ENCODE results near the gene ARRB1. TPM values are rescaled to one million over a fixed set of nuclear protein-coding genes. Genes with fewer than 3 reads are reported as not detected.

Gene ARRB1
- total and polyA plus RNA-seq, 4 experiments from 2014 or later: 6.6 to 47.5 (median 26.4) TPM

- Histone ChIP-seq H3K27me3 (ENCODE audit: insufficient read depth, low read length) (no peaks in the 10 kb centered on the region), H3K9me3 (ENCODE audit: control insufficient read depth in 1 of 2, low read length in 2 of 2) (no peaks in the 10 kb centered on the region), H3K4me3 (ENCODE audit: low read length in 2 of 2) (no peak overlapping the region), H3K27ac (ENCODE audit: low read depth, low read length) (no peak overlapping the region), H3K36me3 (ENCODE audit: insufficient read depth, low read length) (no peaks in the 10 kb centered on the region), H3K4me1 (ENCODE audit: insufficient read depth, low read length) (peaks cover 11% of the 10 kb centered on the region)
- Mint-ChIP-seq H3K4me1 (peaks cover 4 to 7% (median 4%) of the 10 kb centered on the region in 4 donors), H3K27ac (no peak overlapping the region), H3K27me3 (peaks cover 4% of the 10 kb centered on the region in 2 donors), H3K9me3 (no peaks in the 10 kb centered on the region), H3K36me3 (no peaks in the 10 kb centered on the region), H3K4me3 (no peak overlapping the region)
- POLR2A ChIA-PET (ENCODE audit: partially characterized antibody): interaction anchor here (0.6 to 10.3 kb wide), 7 partner anchors 15 to 142 kb away, joined by 3 to 118 read pairs (median 3); no protein-coding TSS in a partner anchor
- CTCF ChIA-PET (ENCODE audit: partially characterized antibody): interaction anchor here (0.6 to 14.8 kb wide), 24 partner anchors 11 to 479 kb away, joined by 3 to 614 read pairs (median 6); partner anchors contain the start of genes GDPD5 and RPS3
- DNase-seq: no peak
- intact Hi-C loops (cut with micrococcal nuclease): loop anchor here (2.0 kb wide), 1 partner anchor 478 kb away; no protein-coding TSS in a partner anchor
Measured at GRCh38 chr11:75389276-75389605, 37.8 kb upstream of the ARRB1 start.

- no peaks in the 10 kb centered on the region for H3K27me3 ChIP-seq (ENCODE audit: insufficient read depth, low read length)
- no peak overlapping the region for H3K27ac Mint-ChIP-seq
- POLR2A ChIA-PET (ENCODE audit: partially characterized antibody): interaction anchor here (0.6 to 10.3 kb wide), 7 partner anchors 16 to 142 kb away, joined by 3 to 118 read pairs (median 3); no protein-coding TSS in a partner anchor
- peaks cover 4 to 13% (median 7%) of the 10 kb centered on the region in 4 donors for H3K4me1 Mint-ChIP-seq
- H3K4me1 ChIP-seq (ENCODE audit: insufficient read depth, low read length): peaks cover 17% of the 10 kb centered on the region
- no peak overlapping the region for H3K4me3 Mint-ChIP-seq
- H3K9me3 ChIP-seq (ENCODE audit: control insufficient read depth in 1 of 2, low read length in 2 of 2): no peaks in the 10 kb centered on the region
- intact Hi-C loops (cut with micrococcal nuclease): loop anchor here (1.0 to 2.0 kb wide), 5 partner anchors 11 to 478 kb away; partner anchors contain the start of gene RPS3
- no peak overlapping the region for H3K4me3 ChIP-seq (ENCODE audit: low read length in 2 of 2)
- CTCF ChIA-PET (ENCODE audit: partially characterized antibody): interaction anchor here (0.6 to 14.8 kb wide), 28 partner anchors 11 to 248 kb away, joined by 3 to 614 read pairs (median 4); partner anchors contain the start of genes GDPD5 and RPS3
- no peaks in the 10 kb centered on the region for H3K9me3 Mint-ChIP-seq
- H3K36me3 Mint-ChIP-seq: no peaks in the 10 kb centered on the region
- no peak overlapping the region for H3K27ac ChIP-seq (ENCODE audit: low read depth, low read length)
- peaks cover 4% of the 10 kb centered on the region in 2 donors for H3K27me3 Mint-ChIP-seq
- DNase-seq: peak; percentile 69 to 76 (median 74)
- H3K36me3 ChIP-seq (ENCODE audit: insufficient read depth, low read length): no peaks in the 10 kb centered on the region
Measured at GRCh38 chr11:75388386-75389275, 37.2 kb upstream of the ARRB1 start.

- Mint-ChIP-seq H3K4me3 (no peak overlapping the region), H3K27me3 (peaks cover 4% of the 10 kb centered on the region in 2 donors), H3K9me3 (no peaks in the 10 kb centered on the region), H3K36me3 (no peaks in the 10 kb centered on the region), H3K4me1 (peaks cover 9 to 20% (median 14%) of the 10 kb centered on the region in 4 donors), H3K27ac (no peak overlapping the region)
- DNase-seq: no peak
- no peak overlapping the region for H3K27ac ChIP-seq (ENCODE audit: low read depth, low read length)
- no peaks in the 10 kb centered on the region for H3K9me3 ChIP-seq (ENCODE audit: control insufficient read depth in 1 of 2, low read length in 2 of 2)
- intact Hi-C loops (cut with micrococcal nuclease): loop anchor here (1.0 to 2.0 kb wide), 5 partner anchors 11 to 479 kb away; partner anchors contain the start of gene RPS3
- H3K27me3 ChIP-seq (ENCODE audit: insufficient read depth, low read length): no peaks in the 10 kb centered on the region
- ChIA-PET POLR2A (ENCODE audit: partially characterized antibody) (interaction anchor here (1.3 to 10.3 kb wide), 4 partner anchors 12 to 143 kb away, joined by 3 to 118 read pairs (median 6); partner anchors contain the start of gene RPS3), CTCF (ENCODE audit: partially characterized antibody) (interaction anchor here (0.7 to 14.8 kb wide), 21 partner anchors 10 to 247 kb away, joined by 3 to 614 read pairs (median 7); partner anchors contain the start of gene RPS3)
- peaks cover 24% of the 10 kb centered on the region for H3K4me1 ChIP-seq (ENCODE audit: insufficient read depth, low read length)
- H3K4me3 ChIP-seq (ENCODE audit: low read length in 2 of 2): no peak overlapping the region
- no peaks in the 10 kb centered on the region for H3K36me3 ChIP-seq (ENCODE audit: insufficient read depth, low read length)
Measured at GRCh38 chr11:75387736-75388294, 36.4 kb upstream of the ARRB1 start.

GRCh38 chr11:75386942-75387630 is 35.6 kb upstream of the ARRB1 start:
- Mint-ChIP-seq H3K27ac (no peak overlapping the region), H3K4me3 (no peak overlapping the region), H3K9me3 (no peaks in the 10 kb centered on the region), H3K4me1 (peaks cover 9 to 20% (median 14%) of the 10 kb centered on the region in 4 donors), H3K36me3 (no peaks in the 10 kb centered on the region), H3K27me3 (peaks cover 4% of the 10 kb centered on the region in 2 donors)
- ChIA-PET CTCF (ENCODE audit: partially characterized antibody) (interaction anchor here (0.8 to 14.8 kb wide), 11 partner anchors 10 to 242 kb away, joined by 3 to 614 read pairs (median 24); partner anchors contain the start of gene RPS3), POLR2A (ENCODE audit: partially characterized antibody) (interaction anchor here (1.3 to 10.3 kb wide), 2 partner anchors 13 to 109 kb away, joined by 4 to 118 read pairs; partner anchors contain the start of gene RPS3)
- Histone ChIP-seq H3K9me3 (ENCODE audit: control insufficient read depth in 1 of 2, low read length in 2 of 2) (no peaks in the 10 kb centered on the region), H3K4me1 (ENCODE audit: insufficient read depth, low read length) (peaks cover 24% of the 10 kb centered on the region), H3K27ac (ENCODE audit: low read depth, low read length) (no peak overlapping the region), H3K4me3 (ENCODE audit: low read length in 2 of 2) (no peak overlapping the region), H3K36me3 (ENCODE audit: insufficient read depth, low read length) (no peaks in the 10 kb centered on the region), H3K27me3 (ENCODE audit: insufficient read depth, low read length) (no peaks in the 10 kb centered on the region)
- no peak for DNase-seq
- intact Hi-C loops (cut with micrococcal nuclease): no loop called here

GRCh38 chr11:75384438-75385080 is 33.1 kb upstream of the ARRB1 start:
- Histone ChIP-seq H3K9me3 (ENCODE audit: control insufficient read depth in 1 of 2, low read length in 2 of 2) (no peaks in the 10 kb centered on the region), H3K27ac (ENCODE audit: low read depth, low read length) (no peak overlapping the region), H3K27me3 (ENCODE audit: insufficient read depth, low read length) (no peaks in the 10 kb centered on the region), H3K4me1 (ENCODE audit: insufficient read depth, low read length) (peaks cover 24% of the 10 kb centered on the region), H3K4me3 (ENCODE audit: low read length in 2 of 2) (no peak overlapping the region), H3K36me3 (ENCODE audit: insufficient read depth, low read length) (no peaks in the 10 kb centered on the region)
- ChIA-PET POLR2A (ENCODE audit: partially characterized antibody) (interaction anchor here (0.5 to 10.3 kb wide), 6 partner anchors 16 to 422 kb away, joined by 3 to 118 read pairs (median 6); partner anchors contain the start of gene ARRB1), CTCF (ENCODE audit: partially characterized antibody) (interaction anchor here (0.9 to 14.8 kb wide), 21 partner anchors 13 to 240 kb away, joined by 3 to 614 read pairs (median 5); partner anchors contain the start of gene ARRB1)
- Mint-ChIP-seq H3K4me3 (peak overlapping the region in 6 of 8 donors; percentile 40 to 85 (median 58)), H3K27me3 (peaks cover 0 to 2% of the 10 kb centered on the region in 2 donors), H3K9me3 (no peaks in the 10 kb centered on the region), H3K36me3 (no peaks in the 10 kb centered on the region), H3K4me1 (peaks cover 9 to 20% (median 14%) of the 10 kb centered on the region in 4 donors), H3K27ac (peak overlapping the region in 6 of 7 donors; percentile 54 to 90 (median 73))
- intact Hi-C loops (cut with micrococcal nuclease): loop anchor here (1.0 to 5.0 kb wide), 4 partner anchors 56 to 242 kb away; no protein-coding TSS in a partner anchor
- peak; percentile 61 to 77 (median 76) for DNase-seq

GRCh38 chr11:75383246-75383645 is 31.8 kb upstream of the ARRB1 start:
- no peak overlapping the region for H3K4me3 ChIP-seq (ENCODE audit: low read length in 2 of 2)
- intact Hi-C loops (cut with micrococcal nuclease): loop anchor here (5.0 kb wide), 1 partner anchor 241 kb away; no protein-coding TSS in a partner anchor
- Mint-ChIP-seq H3K4me3 (peak overlapping the region in 7 of 8 donors; percentile 6 to 75 (median 46)), H3K27me3 (peaks cover 0 to 2% of the 10 kb centered on the region in 2 donors), H3K27ac (peak overlapping the region; percentile 67 to 84 (median 74)), H3K9me3 (no peaks in the 10 kb centered on the region), H3K36me3 (no peaks in the 10 kb centered on the region), H3K4me1 (peaks cover 9 to 20% (median 14%) of the 10 kb centered on the region in 4 donors)
- peak in 4 of 5 donors; percentile 20 to 27 (median 24) for DNase-seq
- peaks cover 20% of the 10 kb centered on the region for H3K4me1 ChIP-seq (ENCODE audit: insufficient read depth, low read length)
- no peaks in the 10 kb centered on the region for H3K27me3 ChIP-seq (ENCODE audit: insufficient read depth, low read length)
- no peaks in the 10 kb centered on the region for H3K9me3 ChIP-seq (ENCODE audit: control insufficient read depth in 1 of 2, low read length in 2 of 2)
- POLR2A ChIA-PET (ENCODE audit: partially characterized antibody): interaction anchor here (1.0 to 10.3 kb wide), 7 partner anchors 17 to 105 kb away, joined by 3 to 118 read pairs (median 6); partner anchors contain the start of gene ARRB1
- CTCF ChIA-PET (ENCODE audit: partially characterized antibody): interaction anchor here (1.1 to 14.8 kb wide), 8 partner anchors 8 to 150 kb away, joined by 3 to 614 read pairs (median 34); partner anchors contain the start of gene ARRB1
- no peaks in the 10 kb centered on the region for H3K36me3 ChIP-seq (ENCODE audit: insufficient read depth, low read length)
- no peak overlapping the region for H3K27ac ChIP-seq (ENCODE audit: low read depth, low read length)
